ENCODE results near the gene AGGF1. TPM values are rescaled to one million over a fixed set of nuclear protein-coding genes. Genes with fewer than 3 reads are reported as not detected.

The AGGF1 gene
- total RNA-seq, 1 experiment from 2014 or later = 23.2 TPM

- Mint-ChIP-seq H3K36me3 (no peaks in the 10 kb centered on the region), H3K4me3 (no peak overlapping the region), H3K9me3 (peaks cover 12% of the 10 kb centered on the region), H3K27me3 (ENCODE audit: low read depth) (peaks cover 4% of the 10 kb centered on the region; the same call in 1 of the 2 replicates), H3K27ac (no peak overlapping the region), H3K4me1 (no peaks in the 10 kb centered on the region)
- ChIA-PET POLR2A (no interaction called here), CTCF (interaction anchor here (1.1 to 1.6 kb wide), 2 partner anchors 143 to 149 kb away, joined by 3 to 8 read pairs; no protein-coding TSS in a partner anchor)
- DNase-seq (ENCODE audit: low spot score) (no peak), ATAC-seq (no peak)
- no peak for TF ChIP-seq ETV6 (CRISPR knock-in tag; IDR thresholded peaks at IDR 0.05)
- TF ChIP-seq ELF4 (CRISPR knock-in tag; IDR thresholded peaks at IDR 0.05; ENCODE audit: low read depth) = no peak
- TF ChIP-seq ZNF396 (CRISPR knock-in tag; IDR thresholded peaks at IDR 0.05; ENCODE audit: borderline replicate concordance) = no peak
- TF ChIP-seq ZNF416 (CRISPR knock-in tag; IDR thresholded peaks at IDR 0.05) = no peak
- TF ChIP-seq TCF7 (CRISPR knock-in tag; IDR thresholded peaks at IDR 0.05; ENCODE audit: low read depth) = no peak
- no peak for TF ChIP-seq CBFB (CRISPR knock-in tag; IDR thresholded peaks at IDR 0.05; ENCODE audit: low read depth)
- TF ChIP-seq HMGA2 (CRISPR knock-in tag; IDR thresholded peaks at IDR 0.05) = no peak
- no peak for TF ChIP-seq ZNF317 (CRISPR knock-in tag; IDR thresholded peaks at IDR 0.05; ENCODE audit: borderline replicate concordance, low read depth)
- TF ChIP-seq JAZF1 (CRISPR knock-in tag; IDR thresholded peaks at IDR 0.05) = no peak
Measured at GRCh38 chr5:77017668-77018067, 12.5 kb upstream of the AGGF1 start.

- H3K4me1 Mint-ChIP-seq = no peaks in the 10 kb centered on the region
- DNase-seq (ENCODE audit: low spot score) (no peak), ATAC-seq (no peak)
- no peak overlapping the region for H3K4me3 Mint-ChIP-seq
- TF ChIP-seq KAT7 (CRISPR knock-in tag; IDR thresholded peaks at IDR 0.05; ENCODE audit: borderline replicate concordance) = no peak
- TF ChIP-seq ZMAT4 (CRISPR knock-in tag; IDR thresholded peaks at IDR 0.05) = no peak
- TF ChIP-seq NR1H2 (CRISPR knock-in tag; IDR thresholded peaks at IDR 0.05) = no peak
- no peak for TF ChIP-seq GRHL2 (CRISPR knock-in tag; IDR thresholded peaks at IDR 0.05; ENCODE audit: insufficient replicate concordance, severe bottlenecking)
- no peak for TF ChIP-seq SMAD4 (CRISPR knock-in tag; IDR thresholded peaks at IDR 0.05)
- TF ChIP-seq E2F1 (CRISPR knock-in tag; IDR thresholded peaks at IDR 0.05) = no peak
- no peak for TF ChIP-seq MLX (CRISPR knock-in tag; IDR thresholded peaks at IDR 0.05)
- TF ChIP-seq CREM (CRISPR knock-in tag; IDR thresholded peaks at IDR 0.05) = no peak
- no peak for TF ChIP-seq MXD4 (CRISPR knock-in tag; IDR thresholded peaks at IDR 0.05; ENCODE audit: borderline replicate concordance)
- no peak for TF ChIP-seq ETV6 (CRISPR knock-in tag; IDR thresholded peaks at IDR 0.05)
- TF ChIP-seq HMGXB4 (CRISPR knock-in tag; IDR thresholded peaks at IDR 0.05) = no peak
- no peak for TF ChIP-seq IRF1 (CRISPR knock-in tag; IDR thresholded peaks at IDR 0.05)
- no peak for TF ChIP-seq PRRX2 (CRISPR knock-in tag; IDR thresholded peaks at IDR 0.05)
- no peak for TF ChIP-seq ATF1 (CRISPR knock-in tag; IDR thresholded peaks at IDR 0.05)
- TF ChIP-seq ESRRA (CRISPR knock-in tag; IDR thresholded peaks at IDR 0.05; ENCODE audit: borderline replicate concordance) = no peak
- TF ChIP-seq ZNF281 (CRISPR knock-in tag; IDR thresholded peaks at IDR 0.05) = no peak
- TF ChIP-seq JAZF1 (CRISPR knock-in tag; IDR thresholded peaks at IDR 0.05) = no peak
- H3K9me3 Mint-ChIP-seq = peaks cover 14% of the 10 kb centered on the region
- CTCF ChIA-PET = no interaction called here
- no peaks in the 10 kb centered on the region for H3K36me3 Mint-ChIP-seq
- no peak overlapping the region for H3K27ac Mint-ChIP-seq
- POLR2A ChIA-PET = no interaction called here
- H3K27me3 Mint-ChIP-seq (ENCODE audit: low read depth) = peaks cover 20% of the 10 kb centered on the region
Measured at GRCh38 chr5:77022511-77023417, 7.4 kb upstream of the AGGF1 start.
